HCT116 (cell line): Measurements from ENCODE around the gene ARHGAP12. TPM values are rescaled to one million over a fixed set of nuclear protein-coding genes. Genes with fewer than 3 reads are reported as not detected.

Experiments used
- ATAC-seq: fragments of 200-7000 bp; cut with Tn5 transposase; 2 replicates; pipeline ENCODE4 v1.9.1; 2020; ENCODE audit warnings: mild to moderate bottlenecking, moderate library complexity
- BruUV-seq: library from RNA; stranded (reverse); fragments of 400-500 nt; replicated peaks from 2 replicates; lab custom pipeline; 2021; lab: Mats Ljungman, UMichigan
- CTCF ChIA-PET: fragments of 300-600 bp; sonication (Branson Sonifier 250); formaldehyde crosslinking; loops from one replicate; lab custom pipeline; 2021; ENCODE audit warnings: antibody characterized with exemption; lab: Charles Lee
- POLR2A ChIA-PET: fragments of 300-600, 350-600 bp; sonication (Branson Sonifier 250); formaldehyde crosslinking; loops from one replicate; lab custom pipeline; 2021; ENCODE audit warnings: antibody characterized with exemption; lab: Charles Lee
- RAD21 ChIA-PET, 2 experiments: fragments of 300-600 bp; sonication (Branson Sonifier 250); formaldehyde crosslinking; loops; one replicate each; lab custom pipeline; 2023; ENCODE audit warnings: low total read pairs in 2 of 2; ENCODE audit not compliant: uncharacterized antibody in 2 of 2, unreplicated experiment in 2 of 2, low non-redundant PET in 1 of 2; lab: Charles Lee
- DNase-seq: peaks from one replicate; pipeline ENCODE4 v3.0.0-alpha.2; 2010; ENCODE audit warnings: low read depth, low spot score
- H2AFZ ChIP-seq: fragments of 200-600 bp; shearing (Covaris generic), sonication (generic); 2 replicates; pipeline ENCODE4 v1.6.1; 2017; ENCODE audit warnings: low read depth, mixed run types, mixed read lengths, antibody characterized with exemption, low read length; ENCODE audit not compliant: poor library complexity, severe bottlenecking
- H3K27ac ChIP-seq: 2 replicates; pipeline ENCODE4 v1.5.1; 2012; ENCODE audit warnings: low read depth, low read length
- H3K27me3 ChIP-seq: fragments of 200-600 bp; sonication (generic); 2 replicates; pipeline ENCODE4 v1.6.1; 2016; ENCODE audit warnings: mixed run types, low read length, mixed read lengths; ENCODE audit not compliant: insufficient read depth
- H3K36me3 ChIP-seq, 2 experiments: fragments of 200-500 bp in 1 of 2; fragments of 200-600 bp in 1 of 2; sonication (Bioruptor generic) in 1 of 2; sonication (generic) in 1 of 2; 2 replicates each; pipeline versions ENCODE4 v1.5.1 to v1.6.1; 2014 to 2016; ENCODE audit warnings: low read length in 2 of 2, inconsistent platforms in 1 of 2, mixed read lengths in 1 of 2, mixed run types in 1 of 2; ENCODE audit not compliant: insufficient read depth in 2 of 2, control insufficient read depth in 1 of 2
- H3K4me1 ChIP-seq, 2 experiments: fragments of 200-600 bp in 1 of 2; sonication (generic) in 1 of 2; 2 replicates each; pipeline versions ENCODE4 v1.5.1 to v1.6.1; 2012 to 2017; ENCODE audit warnings: low read length in 2 of 2, inconsistent platforms in 1 of 2, mild to moderate bottlenecking in 1 of 2, mixed read lengths in 1 of 2, mixed run types in 1 of 2, moderate library complexity in 1 of 2; ENCODE audit not compliant: insufficient read depth in 2 of 2, control insufficient read depth in 1 of 2
- H3K4me2 ChIP-seq: fragments of 200-600 bp; sonication (generic); 2 replicates; pipeline ENCODE4 v1.6.1; 2017; ENCODE audit warnings: mixed run types, low read length, mixed read lengths
- H3K4me3 ChIP-seq, 2 experiments: fragments of 200-600 bp in 1 of 2; sonication (generic) in 1 of 2; replicated peaks in 1 of 2; 2 replicates each; pipeline ENCODE4 v1.5.1; 2011 to 2016; ENCODE audit warnings: low read length in 2 of 2, control low read depth in 1 of 2, low read depth in 1 of 2, mild to moderate bottlenecking in 1 of 2, mixed read lengths in 1 of 2, mixed run types in 1 of 2
- H3K79me2 ChIP-seq: fragments of 200-600 bp; sonication (generic); 2 replicates; pipeline ENCODE4 v1.6.1; 2017; ENCODE audit warnings: mild to moderate bottlenecking, mixed run types, low read length, moderate library complexity, mixed read lengths; ENCODE audit not compliant: insufficient read depth
- H3K9ac ChIP-seq: fragments of 200-600 bp; sonication (generic); 2 replicates; pipeline ENCODE4 v1.6.1; 2016; ENCODE audit warnings: low read length, mixed read lengths
- H3K9me2 ChIP-seq: fragments of 200-600 bp; sonication (generic), shearing (Covaris generic); 2 replicates; pipeline ENCODE4 v1.6.1; 2017; ENCODE audit warnings: mixed run types, mild to moderate bottlenecking, moderate library complexity; ENCODE audit not compliant: insufficient read depth
- H3K9me3 ChIP-seq, 2 experiments: fragments of 200-500 bp in 1 of 2; fragments of 200-600 bp in 1 of 2; sonication (Bioruptor generic) in 1 of 2; sonication (generic) in 1 of 2; 2 replicates each; pipeline ENCODE4 v1.6.1; 2014 to 2017; ENCODE audit warnings: low read length in 2 of 2, mixed read lengths in 2 of 2, inconsistent platforms in 1 of 2, low read depth in 1 of 2, mild to moderate bottlenecking in 1 of 2, mixed run types in 1 of 2, moderate library complexity in 1 of 2; ENCODE audit not compliant: control insufficient read depth in 1 of 2, insufficient read depth in 1 of 2
- H4K20me1 ChIP-seq: fragments of 200-600 bp; sonication (generic), shearing (Covaris generic); 2 replicates; pipeline ENCODE4 v1.6.1; 2017; ENCODE audit warnings: mixed run types, mild to moderate bottlenecking, moderate library complexity; ENCODE audit not compliant: insufficient read depth
- ATF3 ChIP-seq: IDR thresholded peaks from 2 replicates; pipeline ENCODE4 v1.6.1; 2012
- CEBPB ChIP-seq: IDR thresholded peaks from 2 replicates; pipeline ENCODE4 v1.6.1; 2012; ENCODE audit warnings: low read depth
- CTCF ChIP-seq, 3 experiments: fragments of 200-600 bp in 1 of 3; sonication (generic) in 1 of 3; IDR thresholded peaks in 2 of 3; conservative IDR thresholded peaks in 1 of 3; 2 replicates each; pipeline ENCODE4 v1.5.1; 2012 to 2017; ENCODE audit warnings: low read depth in 2 of 3, low read length in 2 of 3, antibody characterized with exemption in 1 of 3, borderline replicate concordance in 1 of 3, control low read depth in 1 of 3, mild to moderate bottlenecking in 1 of 3, mixed read lengths in 1 of 3, mixed run types in 1 of 3, moderate library complexity in 1 of 3; ENCODE audit not compliant: insufficient read depth in 1 of 3
- EGR1 ChIP-seq: IDR thresholded peaks from 2 replicates; pipeline ENCODE4 v1.6.1; 2012; ENCODE audit warnings: low read depth
- ELF1 ChIP-seq: IDR thresholded peaks from 2 replicates; pipeline ENCODE4 v1.6.1; 2012; ENCODE audit warnings: low read depth, borderline replicate concordance
- EZH2phosphoT487 ChIP-seq: fragments of 200-600 bp; IDR thresholded peaks from 2 replicates; pipeline ENCODE4 v1.6.1; 2018; ENCODE audit warnings: antibody characterized with exemption, borderline replicate concordance
- JUND ChIP-seq: IDR thresholded peaks from 2 replicates; pipeline ENCODE4 v1.6.1; 2012
- MAX ChIP-seq: IDR thresholded peaks from 2 replicates; pipeline ENCODE4 v1.6.1; 2012
- RAD21 ChIP-seq: IDR thresholded peaks from 2 replicates; pipeline ENCODE4 v1.6.1; 2012; ENCODE audit warnings: low read depth, mild to moderate bottlenecking
- SIN3A ChIP-seq: IDR thresholded peaks from 2 replicates; pipeline ENCODE4 v1.6.1; 2012; ENCODE audit warnings: low read depth
- SP1 ChIP-seq: IDR thresholded peaks from 2 replicates; pipeline ENCODE4 v1.6.1; 2012; ENCODE audit warnings: low read depth
- ZNF274 ChIP-seq: fragments of 200-500 bp; sonication (Bioruptor generic); IDR thresholded peaks from 2 replicates; pipeline ENCODE4 v1.6.1; 2014; ENCODE audit warnings: mild to moderate bottlenecking, low read depth, low read length, inconsistent platforms
- intact Hi-C: fragments of 100-400 bp; cut with micrococcal nuclease; formaldehyde crosslinking; loops from 2 replicates; pipeline ENCODE4 v1.10.0; 2022
- total RNA-seq: library from RNA; stranded (reverse); gene quantifications from one replicate; pipeline ENCODE4 v1.2.1, GENCODE V29; 2021; ENCODE audit not compliant: unreplicated experiment

ARHGAP12 gene
- total RNA-seq, 1 experiment from 2014 or later = 80.3 TPM

- Histone ChIP-seq H3K9me2 (no peaks in the 10 kb centered on the region), H3K27me3 (no peaks in the 10 kb centered on the region), H3K4me3 (no peak overlapping the region), H3K36me3 (no peaks in the 10 kb centered on the region), H3K9ac (no peak overlapping the region), H2AFZ (no peak overlapping the region), H3K4me1 (peaks cover 8 to 19% of the 10 kb centered on the region in 2 experiments; a peak in 3 of 4 replicates), H3K27ac (no peak overlapping the region), H4K20me1 (no peaks in the 10 kb centered on the region), H3K9me3 (0 out of 4 replicates have a peak, but pooled peaks cover 0 to 4% of the 10 kb centered on the region in 2 experiments), H3K4me2 (no peak overlapping the region), H3K79me2 (no peaks in the 10 kb centered on the region)
- no peak for TF ChIP-seq EGR1
- no peak for TF ChIP-seq MAX
- TF ChIP-seq SP1 = no peak
- TF ChIP-seq EZH2phosphoT487 = no peak
- no peak for TF ChIP-seq CEBPB
- no peak for TF ChIP-seq ELF1
- TF ChIP-seq SIN3A = no peak
- TF ChIP-seq ZNF274 = no peak
- no peak for TF ChIP-seq JUND
- ChIA-PET CTCF (no interaction called here), POLR2A (no interaction called here), RAD21 (no interaction called here)
- no peak for ATAC-seq
- DNase-seq = no peak
- BruUV-seq = no TSS peak
- intact Hi-C loops = loop anchor here (2.0 kb wide), 1 partner anchor 987 kb away; no protein-coding TSS in a partner anchor
These were observed 157.2 kb downstream of the ARHGAP12 start for GRCh38 chr10:31771331-31771831.

GRCh38 chr10:31770307-31770902 lies 158.2 kb downstream of the ARHGAP12 start:
- H3K9ac ChIP-seq = no peak overlapping the region
- no peaks in the 10 kb centered on the region for H3K9me3 ChIP-seq
- H3K27ac ChIP-seq = no peak overlapping the region
- peak; percentile 90 for ATAC-seq
- H3K4me3 ChIP-seq = no peak overlapping the region
- DNase-seq = no peak
- ChIA-PET POLR2A (interaction anchor here (1.1 kb wide), 1 partner anchor 166 kb away, joined by 4 read pairs; no protein-coding TSS in a partner anchor), CTCF (interaction anchor here (0.7 to 2.1 kb wide), 7 partner anchors 9 to 1018 kb away, joined by 3 to 7 read pairs (median 6); no protein-coding TSS in a partner anchor), RAD21 (interaction anchor here in 1 of 2 experiments (1.0 to 1.2 kb wide), 2 partner anchors 62 to 1018 kb away, joined by 3 to 4 read pairs; no protein-coding TSS in a partner anchor)
- H3K27me3 ChIP-seq = no peaks in the 10 kb centered on the region
- no peak for TF ChIP-seq ATF3
- TF ChIP-seq RAD21 = peak; percentile 80
- TF ChIP-seq CTCF (IDR thresholded peaks at IDR 0.05 in 2 of 3, conservative IDR thresholded peaks at IDR 0.05 in 1 of 3; ENCODE audit: borderline replicate concordance in 1 of 3, insufficient read depth in 1 of 3, low read depth in 2 of 3, low read length in 2 of 3) = peak; percentile 43 to 95 (median 93); a peak in 5 of 6 replicates
- H3K4me2 ChIP-seq = no peak overlapping the region
- H2AFZ ChIP-seq = peak overlapping the region; percentile 71
- intact Hi-C loops = loop anchor here (2.0 kb wide), 1 partner anchor 986 kb away; no protein-coding TSS in a partner anchor
- H3K79me2 ChIP-seq = no peaks in the 10 kb centered on the region
- H3K4me1 ChIP-seq = peaks cover 8 to 19% of the 10 kb centered on the region in 2 experiments; a peak in 3 of 4 replicates
- no peaks in the 10 kb centered on the region for H3K36me3 ChIP-seq
- H4K20me1 ChIP-seq = no peaks in the 10 kb centered on the region
- BruUV-seq = no TSS peak
- H3K9me2 ChIP-seq = no peaks in the 10 kb centered on the region
